ENCODE measurements around the gene TAF4.
"Not testable (repeated sequence)": the region's sequence is repeated elsewhere in the genome, so short reads cannot be mapped to it uniquely, and the experiment has no call there.

Gene TAF4

GRCh38 chr20:61951695-61952533, 113.8 kb downstream of the TAF4 start:
- Histone ChIP-seq H3K4me3 (ENCODE audit: control insufficient read depth in 1 of 7, extremely low read depth in 1 of 7, insufficient read depth in 4 of 7, low read depth in 2 of 7, low read length in 6 of 7) (no peak overlapping the region), H3K9me3 (ENCODE audit: control extremely low read depth in 1 of 5, control insufficient read depth in 4 of 5, insufficient read depth in 2 of 5, low read depth in 1 of 5, low read length in 4 of 5) (peaks cover 0 to 1% (median 0%) of the 10 kb centered on the region in 5 experiments), H3K27ac (ENCODE audit: insufficient read depth in 1 of 2, low read depth in 1 of 2, low read length in 2 of 2, poor library complexity in 1 of 2, severe bottlenecking in 2 of 2) (no peak overlapping the region), H3K27me3 (replicated peaks in 2 of 5; ENCODE audit: control insufficient read depth in 4 of 5, insufficient read depth in 5 of 5, low read length in 4 of 5) (peaks cover 0 to 14% (median 6%) of the 10 kb centered on the region in 5 experiments), H3K36me3 (ENCODE audit: control insufficient read depth in 4 of 4, insufficient read depth in 4 of 4, low read length in 3 of 4) (no peaks in the 10 kb centered on the region), H3K4me1 (ENCODE audit: control extremely low read depth in 1 of 4, control insufficient read depth in 4 of 4, insufficient read depth in 4 of 4, low read length in 3 of 4) (no peaks in the 10 kb centered on the region)
- CTCF ChIA-PET: no interaction called here
- 31% methylated on average over 18 of the region's 22 CpGs for WGBS (ENCODE audit: insufficient coverage)
- POLR2A ChIA-PET: no interaction called here
- peak; percentile 31 to 73 (median 57) for DNase-seq

- H3K4me1 ChIP-seq (ENCODE audit: control extremely low read depth in 1 of 4, control insufficient read depth in 4 of 4, insufficient read depth in 4 of 4, low read length in 3 of 4): no peaks in the 10 kb centered on the region
- H3K4me3 ChIP-seq (ENCODE audit: control insufficient read depth in 1 of 7, extremely low read depth in 1 of 7, insufficient read depth in 4 of 7, low read depth in 2 of 7, low read length in 6 of 7): no peak overlapping the region
- CTCF ChIA-PET: no interaction called here
- WGBS (ENCODE audit: insufficient coverage): 51% methylated on average over 3 of the region's 7 CpGs
- peaks cover 0 to 1% (median 0%) of the 10 kb centered on the region in 5 experiments for H3K9me3 ChIP-seq (ENCODE audit: control extremely low read depth in 1 of 5, control insufficient read depth in 4 of 5, insufficient read depth in 2 of 5, low read depth in 1 of 5, low read length in 4 of 5)
- DNase-seq: no peak
- no peak overlapping the region for H3K27ac ChIP-seq (ENCODE audit: insufficient read depth in 1 of 2, low read depth in 1 of 2, low read length in 2 of 2, poor library complexity in 1 of 2, severe bottlenecking in 2 of 2)
- POLR2A ChIA-PET: no interaction called here
- peaks cover 0 to 14% (median 6%) of the 10 kb centered on the region in 5 experiments for H3K27me3 ChIP-seq (replicated peaks in 2 of 5; ENCODE audit: control insufficient read depth in 4 of 5, insufficient read depth in 5 of 5, low read length in 4 of 5)
- no peaks in the 10 kb centered on the region for H3K36me3 ChIP-seq (ENCODE audit: control insufficient read depth in 4 of 4, insufficient read depth in 4 of 4, low read length in 3 of 4)
Measured at GRCh38 chr20:61950641-61951071, 115.0 kb downstream of the TAF4 start.

- Histone ChIP-seq H3K27ac (ENCODE audit: insufficient read depth in 1 of 2, low read depth in 1 of 2, low read length in 2 of 2, poor library complexity in 1 of 2, severe bottlenecking in 2 of 2) (no peak overlapping the region), H3K27me3 (replicated peaks in 2 of 5; ENCODE audit: control insufficient read depth in 4 of 5, insufficient read depth in 5 of 5, low read length in 4 of 5) (peaks cover 0 to 14% (median 5%) of the 10 kb centered on the region in 5 experiments), H3K4me3 (ENCODE audit: control insufficient read depth in 1 of 7, extremely low read depth in 1 of 7, insufficient read depth in 4 of 7, low read depth in 2 of 7, low read length in 6 of 7) (no peak overlapping the region), H3K9me3 (ENCODE audit: control extremely low read depth in 1 of 5, control insufficient read depth in 4 of 5, insufficient read depth in 2 of 5, low read depth in 1 of 5, low read length in 4 of 5) (peaks cover 0 to 1% (median 0%) of the 10 kb centered on the region in 5 experiments), H3K36me3 (ENCODE audit: control insufficient read depth in 4 of 4, insufficient read depth in 4 of 4, low read length in 3 of 4) (no peaks in the 10 kb centered on the region), H3K4me1 (ENCODE audit: control extremely low read depth in 1 of 4, control insufficient read depth in 4 of 4, insufficient read depth in 4 of 4, low read length in 3 of 4) (no peaks in the 10 kb centered on the region)
- no peak for DNase-seq
- POLR2A ChIA-PET: no interaction called here
- CTCF ChIA-PET: no interaction called here
- WGBS (ENCODE audit: insufficient coverage): 92% methylated on average over 21 of the region's 21 CpGs
Measured at GRCh38 chr20:61949714-61950640, 115.7 kb downstream of the TAF4 start.

GRCh38 chr20:61949363-61949713, 116.3 kb downstream of the TAF4 start:
- ChIA-PET CTCF (no interaction called here), POLR2A (no interaction called here)
- WGBS (ENCODE audit: insufficient coverage): 100% methylated on average over 4 of the region's 7 CpGs

GRCh38 chr20:61948586-61949362, 116.9 kb downstream of the TAF4 start:
- POLR2A ChIA-PET: no interaction called here
- CTCF ChIA-PET: no interaction called here

More at GRCh38 chr20:61949363-61949713, 116.3 kb downstream of the TAF4 start:
- no peaks in the 10 kb centered on the region for H3K4me1 ChIP-seq (ENCODE audit: control extremely low read depth in 1 of 4, control insufficient read depth in 4 of 4, insufficient read depth in 4 of 4, low read length in 3 of 4)
- DNase-seq: no peak
- H3K9me3 ChIP-seq (ENCODE audit: control extremely low read depth in 1 of 5, control insufficient read depth in 4 of 5, insufficient read depth in 2 of 5, low read depth in 1 of 5, low read length in 4 of 5): peaks cover 0 to 1% (median 0%) of the 10 kb centered on the region in 5 experiments
- H3K27ac ChIP-seq (ENCODE audit: insufficient read depth in 1 of 2, low read depth in 1 of 2, low read length in 2 of 2, poor library complexity in 1 of 2, severe bottlenecking in 2 of 2): no peak overlapping the region
- H3K4me3 ChIP-seq (ENCODE audit: control insufficient read depth in 1 of 7, extremely low read depth in 1 of 7, insufficient read depth in 4 of 7, low read depth in 2 of 7, low read length in 6 of 7): no peak overlapping the region
- H3K27me3 ChIP-seq (replicated peaks in 2 of 5; ENCODE audit: control insufficient read depth in 4 of 5, insufficient read depth in 5 of 5, low read length in 4 of 5): peaks cover 0 to 11% (median 2%) of the 10 kb centered on the region in 5 experiments
- H3K36me3 ChIP-seq (ENCODE audit: control insufficient read depth in 4 of 4, insufficient read depth in 4 of 4, low read length in 3 of 4): no peaks in the 10 kb centered on the region

GRCh38 chr20:61948056-61948455, 117.6 kb downstream of the TAF4 start:
- WGBS (ENCODE audit: insufficient coverage): 89% methylated on average over 5 of the region's 28 CpGs
- H3K27ac ChIP-seq (ENCODE audit: insufficient read depth in 1 of 2, low read depth in 1 of 2, low read length in 2 of 2, poor library complexity in 1 of 2, severe bottlenecking in 2 of 2); H3K36me3 ChIP-seq (ENCODE audit: control insufficient read depth in 4 of 4, insufficient read depth in 4 of 4, low read length in 3 of 4): not testable (repeated sequence)

More at GRCh38 chr20:61948586-61949362, 116.9 kb downstream of the TAF4 start:
- Histone ChIP-seq H3K9me3 (ENCODE audit: control extremely low read depth in 1 of 5, control insufficient read depth in 4 of 5, insufficient read depth in 2 of 5, low read depth in 1 of 5, low read length in 4 of 5) (peaks cover 0 to 1% (median 0%) of the 10 kb centered on the region in 5 experiments), H3K36me3 (ENCODE audit: control insufficient read depth in 4 of 4, insufficient read depth in 4 of 4, low read length in 3 of 4) (no peaks in the 10 kb centered on the region), H3K4me3 (ENCODE audit: control insufficient read depth in 1 of 7, extremely low read depth in 1 of 7, insufficient read depth in 4 of 7, low read depth in 2 of 7, low read length in 6 of 7) (no peak overlapping the region), H3K27ac (ENCODE audit: insufficient read depth in 1 of 2, low read depth in 1 of 2, low read length in 2 of 2, poor library complexity in 1 of 2, severe bottlenecking in 2 of 2) (no peak overlapping the region), H3K27me3 (replicated peaks in 2 of 5; ENCODE audit: control insufficient read depth in 4 of 5, insufficient read depth in 5 of 5, low read length in 4 of 5) (peaks cover 0 to 9% (median 2%) of the 10 kb centered on the region in 5 experiments), H3K4me1 (ENCODE audit: control extremely low read depth in 1 of 4, control insufficient read depth in 4 of 4, insufficient read depth in 4 of 4, low read length in 3 of 4) (no peaks in the 10 kb centered on the region)
- DNase-seq: no peak
- 96% methylated on average over 5 of the region's 22 CpGs for WGBS (ENCODE audit: insufficient coverage)

More at GRCh38 chr20:61948056-61948455, 117.6 kb downstream of the TAF4 start:
- H3K4me3 ChIP-seq (ENCODE audit: control insufficient read depth in 1 of 7, extremely low read depth in 1 of 7, insufficient read depth in 4 of 7, low read depth in 2 of 7, low read length in 6 of 7); H3K4me1 ChIP-seq (ENCODE audit: control extremely low read depth in 1 of 4, control insufficient read depth in 4 of 4, insufficient read depth in 4 of 4, low read length in 3 of 4); CTCF ChIA-PET; H3K9me3 ChIP-seq (ENCODE audit: control extremely low read depth in 1 of 5, control insufficient read depth in 4 of 5, insufficient read depth in 2 of 5, low read depth in 1 of 5, low read length in 4 of 5); H3K27me3 ChIP-seq (replicated peaks in 2 of 5; ENCODE audit: control insufficient read depth in 4 of 5, insufficient read depth in 5 of 5, low read length in 4 of 5); DNase-seq; POLR2A ChIA-PET: not testable (repeated sequence)

Measured in common myeloid progenitor, CD34-positive (primary cell).